Hematopoietic multipotent progenitor cell (in vitro differentiated cells): Measurements from ENCODE around the gene MR1. TPM values are rescaled to one million over a fixed set of nuclear protein-coding genes. Genes with fewer than 3 reads are reported as not detected.

Experiments
- DNase-seq, 3 donors: peaks; one replicate each; pipeline ENCODE4 v3.0.0-alpha.2; 2011 to 2015; ENCODE audit warnings: low read depth in 2 of 3, low spot score in 2 of 3
- total RNA-seq: library from RNA; depleted of rRNA; stranded (reverse); fragments of >200 nt; gene quantifications from one replicate; pipeline ENCODE4 v1.2.3, GENCODE V29; 2012

MR1 gene
- total RNA-seq, 1 donor: 15.1 TPM

DNA sequence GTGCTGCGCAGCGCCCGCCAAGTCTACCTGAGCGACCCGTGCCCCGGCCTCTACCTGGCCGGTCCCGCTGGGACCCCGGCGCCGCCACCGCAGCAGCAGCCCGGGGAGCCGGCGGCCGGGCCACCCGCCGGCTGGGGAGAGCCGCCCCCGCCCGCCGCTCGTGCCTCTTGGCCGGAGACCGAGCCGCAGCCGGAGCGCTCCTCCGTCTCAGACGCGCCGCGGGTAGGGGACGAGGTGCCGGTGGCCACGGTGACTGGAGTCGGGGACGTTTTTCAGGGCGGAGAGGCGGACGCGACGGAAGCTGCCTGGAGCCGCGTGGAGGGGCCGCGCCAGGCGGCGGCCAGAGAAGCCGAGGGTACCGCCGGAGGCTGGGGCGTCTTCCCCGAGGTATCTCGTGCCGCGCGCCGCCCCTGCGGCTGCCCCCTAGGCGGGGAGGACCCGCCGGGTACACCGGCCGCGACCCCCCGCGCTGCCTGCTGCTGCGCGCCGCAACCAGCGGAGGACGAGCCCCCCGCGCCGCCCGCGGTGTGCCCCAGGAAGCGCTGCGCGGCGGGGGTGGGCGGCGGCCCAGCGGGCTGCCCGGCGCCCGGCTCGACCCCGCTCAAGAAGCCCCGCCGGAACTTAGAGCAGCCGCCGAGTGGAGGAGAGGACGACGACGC is 55.4 kb downstream of the MR1 start:
- DNase-seq: no peak

DNA sequence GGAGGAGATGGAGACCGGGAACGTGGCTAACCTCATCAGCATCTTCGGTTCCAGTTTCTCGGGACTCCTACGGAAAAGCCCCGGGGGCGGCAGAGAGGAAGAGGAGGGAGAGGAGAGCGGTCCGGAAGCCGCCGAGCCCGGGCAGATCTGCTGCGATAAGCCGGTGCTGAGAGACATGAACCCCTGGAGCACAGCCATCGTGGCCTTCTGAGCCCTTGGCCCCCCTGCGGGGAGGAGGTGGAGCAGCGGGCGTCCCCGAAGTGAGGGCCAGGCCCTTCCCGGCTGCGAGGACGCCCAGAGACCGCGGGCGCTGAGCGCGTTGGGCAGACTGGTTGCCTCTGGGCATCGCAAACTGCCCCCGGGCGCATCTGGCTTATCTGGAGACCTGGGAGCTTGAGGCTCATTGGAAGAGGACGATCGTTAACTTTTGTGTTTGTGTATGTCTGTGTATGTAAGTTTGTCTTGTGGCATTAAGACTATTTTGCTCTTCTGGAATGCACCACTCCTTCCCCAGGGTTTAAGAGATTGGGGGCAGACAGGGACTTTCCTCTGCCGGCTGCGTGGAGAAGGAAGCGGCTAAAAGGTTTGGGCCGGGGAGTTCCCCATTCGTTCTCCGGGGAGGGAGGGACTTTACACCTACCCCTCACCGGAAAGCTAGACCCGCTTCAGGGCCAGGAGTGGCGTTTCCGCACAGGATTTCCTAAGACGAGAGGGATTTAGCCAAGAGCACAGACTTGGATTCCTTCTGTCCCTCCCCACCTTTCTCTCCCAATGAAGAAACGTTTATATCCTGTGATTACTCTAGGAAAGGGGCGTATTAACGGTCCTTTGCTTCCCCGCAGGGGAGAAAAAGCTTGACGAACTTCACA is 56.1 kb downstream of the MR1 start:
- DNase-seq: peak; percentile 70 to 85 (median 77)

DNA sequence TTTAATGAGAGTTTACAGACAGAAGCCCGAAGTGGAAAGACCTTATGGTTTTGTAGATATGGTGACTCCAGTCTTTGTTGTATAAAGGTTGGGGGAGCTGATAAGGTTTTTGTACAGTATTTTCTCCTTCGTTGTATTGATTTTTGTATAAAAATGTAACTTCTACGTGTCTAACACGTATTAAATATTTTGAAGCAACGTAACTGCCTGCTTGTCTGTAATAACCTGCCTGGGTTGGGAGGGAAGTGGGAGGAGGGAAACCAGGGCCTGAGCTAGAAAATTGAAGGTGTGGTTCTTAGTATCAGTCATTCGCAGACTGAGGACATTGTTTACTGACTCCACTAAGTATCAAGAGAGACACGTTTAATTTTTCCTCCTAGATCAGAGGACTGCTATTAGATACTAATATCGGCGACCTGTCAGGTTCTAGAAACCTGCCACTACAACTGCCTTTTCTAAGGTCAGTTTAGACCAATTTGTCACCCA is 56.9 kb downstream of the MR1 start:
- peak in 1 of 3 donors; percentile 60 for DNase-seq

DNA sequence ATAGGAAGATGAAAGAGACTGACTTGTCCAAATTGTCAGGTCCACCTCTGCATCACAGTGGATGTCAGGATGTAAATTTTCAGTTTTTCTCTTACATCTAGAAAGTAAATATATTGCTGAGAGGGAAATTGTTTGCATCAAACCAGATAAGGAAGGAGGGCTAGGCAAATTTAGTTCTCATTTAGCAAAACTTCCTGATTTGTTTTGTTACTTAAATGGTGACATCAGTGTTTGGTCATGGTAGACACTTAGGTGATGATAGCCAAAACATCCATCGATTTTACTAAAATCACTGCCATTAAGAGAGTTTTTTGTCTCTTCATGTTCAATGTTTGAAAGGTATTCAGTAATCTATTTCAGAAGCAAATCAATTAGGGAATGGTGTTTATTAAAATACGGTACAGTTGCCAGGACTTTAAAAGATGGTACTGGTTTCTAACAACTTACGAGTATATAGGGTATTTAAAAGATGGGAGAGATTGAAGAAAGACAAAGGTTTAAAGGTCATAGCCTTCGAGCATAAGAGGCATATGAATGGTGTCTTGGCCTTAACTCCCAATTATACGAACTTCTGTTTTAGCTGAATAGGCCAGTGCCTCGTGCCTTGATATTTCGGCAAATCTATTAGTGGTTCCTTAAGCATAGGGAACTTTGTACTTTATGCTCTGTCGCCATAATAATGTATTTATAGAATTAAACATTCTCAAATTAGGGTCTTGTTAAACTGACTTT is 57.7 kb downstream of the MR1 start:
- DNase-seq: no peak

DNA sequence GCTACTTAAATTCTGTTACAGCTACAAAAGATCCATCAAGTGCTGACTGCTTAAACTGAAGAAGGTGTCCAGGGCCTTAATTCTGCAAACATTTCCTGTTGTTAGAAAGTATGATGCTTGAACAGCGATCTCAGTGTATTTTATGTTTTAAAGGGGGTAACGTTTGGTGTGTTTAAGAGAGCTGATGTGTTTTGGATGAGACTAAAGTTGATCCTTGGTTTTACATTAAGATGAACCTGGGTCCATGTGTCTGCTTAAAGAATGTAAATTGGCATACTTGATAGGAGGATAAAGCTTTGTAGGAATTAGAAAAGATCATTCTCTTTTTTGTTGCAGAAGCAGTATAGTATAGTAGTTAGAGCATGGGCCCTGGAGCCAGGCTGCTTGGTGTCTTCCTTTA is 58.3 kb downstream of the MR1 start:
- DNase-seq: no peak

DNA sequence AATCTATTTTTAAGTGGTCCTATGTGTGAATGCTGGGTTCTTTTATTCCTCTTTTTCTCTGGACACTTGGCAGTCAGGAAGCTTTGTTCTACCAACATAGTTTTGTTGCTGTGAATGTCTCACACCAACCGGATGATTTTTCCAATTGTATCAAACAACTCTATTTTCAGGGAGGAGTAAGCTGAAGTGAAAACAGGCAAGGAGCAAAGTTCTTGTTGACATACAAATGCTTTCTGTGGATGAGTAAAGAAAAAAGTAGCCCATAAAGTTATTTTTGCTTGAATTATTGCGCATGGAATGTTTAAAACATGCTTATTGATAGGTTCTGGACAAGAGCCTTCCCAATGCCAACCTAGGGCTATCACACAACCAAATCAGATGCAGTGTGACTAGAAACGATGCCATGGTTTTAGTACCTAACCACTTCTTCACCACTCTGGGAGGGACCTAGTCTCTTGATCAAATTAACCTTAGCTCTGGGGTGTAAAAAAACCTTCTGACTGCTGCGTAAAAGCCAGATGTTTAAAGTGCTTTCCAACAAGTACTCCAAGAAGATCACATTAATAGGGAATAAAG is 59.2 kb downstream of the MR1 start:
- DNase-seq: no peak

DNA sequence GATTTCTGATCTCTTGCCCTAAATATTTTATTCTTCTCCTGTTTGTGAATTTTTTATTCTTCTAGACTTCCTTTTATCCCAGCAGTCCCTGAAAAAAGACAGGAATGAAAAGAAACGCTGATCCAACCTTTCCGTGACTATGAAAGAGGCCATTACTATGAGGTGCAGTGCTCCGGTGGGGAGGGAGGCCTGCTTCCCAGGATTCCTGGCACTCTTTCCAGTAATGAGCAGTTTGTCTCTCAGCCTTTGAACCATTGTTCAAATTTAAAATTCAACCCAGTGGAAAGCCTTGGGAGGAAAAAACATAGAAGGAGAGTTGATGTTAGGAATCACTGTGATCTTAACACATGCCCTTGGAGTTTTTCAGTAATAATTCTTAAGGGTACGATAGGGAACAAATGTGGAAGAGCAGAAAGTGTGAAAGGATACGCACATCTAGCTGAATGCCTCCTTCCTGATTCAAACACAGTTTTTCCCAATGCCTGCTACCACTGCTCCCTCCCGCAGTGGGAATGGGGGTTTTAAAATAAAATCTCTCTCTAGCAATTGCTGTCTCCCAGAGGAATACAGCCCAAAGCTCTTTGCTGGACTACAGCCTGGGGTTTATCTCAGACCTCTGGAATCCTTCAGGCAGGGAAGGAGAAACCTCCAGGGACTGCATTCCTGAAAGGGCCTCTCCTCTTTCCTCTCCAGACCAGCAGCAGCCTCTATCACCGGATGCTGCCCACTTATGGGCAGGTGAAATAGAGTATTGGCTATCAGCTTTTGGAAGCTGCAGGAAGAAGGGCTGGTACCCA is 60.8 kb downstream of the MR1 start:
- no peak for DNase-seq

DNA sequence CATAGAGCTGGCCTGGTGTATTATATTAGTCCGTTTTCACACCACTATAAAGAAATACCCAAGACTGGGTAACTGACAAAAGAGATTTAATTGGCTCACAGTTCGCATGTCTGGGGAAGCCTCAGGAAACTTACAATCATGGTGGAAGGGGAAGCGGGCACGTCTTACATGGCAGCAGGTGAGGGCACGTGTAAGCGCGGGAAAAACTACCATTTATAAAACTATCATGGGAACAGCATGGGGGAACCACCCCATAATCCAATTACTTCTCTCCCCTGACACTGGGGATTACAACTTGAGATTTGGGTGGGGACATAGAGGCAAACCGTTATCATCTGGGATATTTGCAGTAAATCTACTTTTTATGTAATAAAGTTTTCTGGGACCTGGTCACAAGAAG is 61.5 kb downstream of the MR1 start:
- DNase-seq: no peak

DNA sequence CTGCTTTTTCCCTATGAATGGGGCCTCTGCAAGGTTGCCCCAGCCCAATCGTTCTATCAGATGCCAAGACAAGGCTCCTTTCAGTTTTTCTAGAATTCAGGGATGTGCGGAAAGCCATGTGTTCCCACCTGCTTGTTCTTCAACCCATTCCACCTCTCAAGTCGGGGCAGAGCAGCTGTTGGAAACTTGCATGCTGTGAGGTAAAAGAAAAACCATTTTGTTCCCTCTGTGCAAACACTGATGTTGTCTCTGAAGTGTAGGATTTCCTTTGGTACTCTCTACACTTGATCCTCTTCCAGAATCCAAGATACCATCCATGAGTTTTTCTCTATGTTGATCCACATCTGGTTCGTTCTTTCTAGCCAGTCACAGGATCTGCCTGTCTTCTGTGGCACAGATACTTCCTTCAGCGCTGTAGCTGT is 62.0 kb downstream of the MR1 start:
- DNase-seq: no peak

DNA sequence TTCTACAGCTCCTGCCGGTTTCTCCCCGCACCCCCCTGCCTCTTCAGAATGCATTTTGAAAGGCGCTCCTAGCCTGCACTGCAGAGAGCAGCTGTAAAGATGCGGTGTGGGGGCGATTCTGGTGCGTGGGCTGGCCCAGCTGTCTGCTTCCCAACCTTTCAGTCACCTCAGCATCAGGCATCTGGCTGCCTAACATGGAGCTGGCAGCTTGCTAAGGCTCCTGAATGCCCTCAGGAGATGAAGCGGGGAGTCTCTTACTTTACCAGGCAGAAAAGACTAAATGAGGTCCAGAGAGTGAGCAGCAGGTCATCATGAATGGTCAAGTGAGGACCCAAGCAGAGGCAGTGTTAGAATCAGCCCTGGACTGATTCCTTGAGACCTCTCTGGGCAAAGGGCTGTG is 63.5 kb downstream of the MR1 start:
- no peak for DNase-seq

DNA sequence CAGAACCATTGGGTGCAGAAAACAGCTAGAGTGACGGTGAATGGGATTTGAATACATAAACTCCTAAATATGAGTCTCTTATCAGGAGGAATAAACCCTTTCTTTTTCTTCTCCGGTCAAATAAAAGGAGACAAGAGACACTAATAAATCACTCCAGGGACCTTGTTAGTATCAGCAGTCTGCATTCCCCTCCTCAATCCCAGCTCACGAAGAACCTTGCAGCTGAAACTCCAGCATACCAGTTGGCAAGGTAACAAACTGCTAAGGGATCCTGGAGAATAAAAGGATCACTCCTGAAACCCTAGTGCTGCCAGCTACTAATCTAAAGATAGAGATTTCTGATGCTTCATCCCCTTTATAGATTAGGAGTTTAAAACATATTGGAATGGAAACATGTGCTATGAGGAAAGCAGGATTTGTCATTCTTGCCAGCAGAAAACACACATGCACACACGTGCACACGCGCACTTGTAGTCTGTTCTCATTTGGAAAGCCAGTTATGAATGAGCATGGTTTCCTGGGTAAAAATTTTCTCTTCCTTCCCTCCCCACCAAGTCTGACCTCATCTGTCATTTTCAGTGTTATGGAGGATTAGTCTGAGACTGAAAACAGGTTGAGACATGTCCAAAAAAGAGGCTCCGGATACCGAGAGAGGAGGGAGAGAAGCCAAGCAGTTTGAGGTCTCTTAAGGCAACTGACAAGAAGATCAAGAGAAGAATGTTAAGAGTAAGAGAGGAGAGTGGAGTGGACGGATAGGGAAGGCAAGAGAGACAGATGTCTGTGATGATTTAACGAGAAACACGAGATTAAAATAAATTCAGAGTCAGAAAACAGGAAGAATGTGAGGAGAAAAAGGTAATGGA is 65.6 kb downstream of the MR1 start:
- DNase-seq: peak in 1 of 3 donors; percentile 40

DNA sequence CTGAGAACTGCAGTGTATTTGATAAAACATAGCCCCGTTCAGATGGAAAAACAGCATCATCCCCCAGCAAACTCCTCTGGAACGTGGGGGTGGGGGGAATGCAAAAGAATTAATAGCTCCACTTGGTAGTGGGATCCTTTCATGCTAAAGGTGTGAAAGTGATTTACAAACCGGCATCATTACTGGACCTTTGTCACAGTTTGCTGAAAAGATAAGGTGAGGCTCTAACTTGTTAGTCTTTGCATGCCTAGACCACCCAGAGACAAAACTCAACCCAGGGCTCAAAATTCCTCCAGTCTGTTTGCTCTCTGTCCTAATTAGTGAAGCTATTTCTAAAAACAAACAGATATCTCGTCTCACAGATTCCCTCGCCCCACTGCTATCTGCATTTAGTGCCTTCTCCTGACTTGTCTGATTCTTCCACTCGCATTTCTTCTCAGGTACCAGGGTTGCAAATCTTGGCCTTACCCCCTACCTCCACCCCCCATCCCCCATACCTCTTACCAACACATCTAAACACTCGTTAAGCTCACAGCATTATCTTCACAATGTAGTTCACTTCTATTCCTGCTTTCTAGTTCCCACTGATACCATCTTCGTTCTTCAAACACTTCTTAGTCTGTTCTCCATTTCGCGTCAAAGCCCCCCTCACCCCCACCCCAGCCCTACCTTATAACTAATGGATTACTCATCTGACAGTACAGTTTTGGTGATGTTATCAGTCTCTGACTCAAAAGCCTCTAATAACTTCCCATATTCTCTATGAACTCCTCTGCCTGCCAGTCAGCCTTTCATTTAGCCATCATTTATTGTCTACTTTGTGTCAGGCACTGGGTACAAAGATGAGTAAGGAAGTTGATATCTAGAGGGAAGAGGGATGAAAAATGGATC is 66.5 kb downstream of the MR1 start:
- DNase-seq: peak in 2 of 3 donors; percentile 29 to 30

DNA sequence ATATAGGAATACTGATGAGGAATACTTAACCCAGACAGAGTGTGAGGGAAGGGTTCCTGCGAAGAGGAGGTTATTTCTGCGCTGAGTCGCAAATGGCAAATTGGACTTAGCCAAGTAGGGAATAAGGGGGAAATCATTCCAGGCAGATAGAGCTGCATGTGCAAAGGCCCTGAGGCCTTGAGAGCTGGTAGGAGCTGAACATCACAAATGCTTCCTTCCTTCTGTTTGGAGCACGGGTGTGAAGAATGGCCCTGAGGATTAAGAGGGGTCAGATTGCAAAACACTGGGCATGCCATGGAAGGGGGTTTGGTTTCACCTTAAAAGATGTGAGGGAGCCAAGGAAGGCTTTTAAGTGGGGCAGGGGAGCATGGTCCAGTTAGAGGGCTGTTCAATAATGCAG is 67.2 kb downstream of the MR1 start:
- DNase-seq: no peak

DNA sequence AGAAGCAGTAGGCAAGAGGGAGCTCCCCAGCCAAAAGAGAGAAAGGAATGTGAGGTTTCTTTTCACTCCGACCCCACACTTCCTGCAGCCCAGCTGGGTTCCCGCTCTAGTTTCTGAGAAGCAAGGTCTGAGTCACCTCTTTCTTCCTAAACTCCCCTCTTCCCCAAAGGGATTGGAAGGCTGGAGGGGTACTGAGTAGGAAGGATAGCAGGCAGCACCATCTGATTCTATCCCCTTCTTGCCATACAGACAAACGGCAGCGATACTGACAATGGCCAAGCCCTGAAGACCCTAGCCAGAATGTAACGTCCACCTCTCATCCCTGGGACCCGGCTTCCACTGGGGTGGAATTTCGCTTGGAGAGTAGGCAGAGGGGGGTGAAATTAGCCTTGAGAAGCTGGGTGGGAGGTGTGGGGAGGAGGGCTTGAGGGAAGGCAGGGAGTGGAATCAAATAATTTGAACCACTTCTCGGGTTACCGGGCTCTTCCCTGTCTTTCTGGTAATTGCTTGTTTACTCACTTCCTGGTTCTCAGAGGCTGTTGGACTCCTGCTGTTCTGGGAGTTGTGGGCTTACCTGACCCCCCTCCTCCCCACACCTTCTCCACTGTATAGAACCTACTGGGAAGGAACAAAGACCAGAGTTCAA is 67.9 kb downstream of the MR1 start:
- no peak for DNase-seq

DNA sequence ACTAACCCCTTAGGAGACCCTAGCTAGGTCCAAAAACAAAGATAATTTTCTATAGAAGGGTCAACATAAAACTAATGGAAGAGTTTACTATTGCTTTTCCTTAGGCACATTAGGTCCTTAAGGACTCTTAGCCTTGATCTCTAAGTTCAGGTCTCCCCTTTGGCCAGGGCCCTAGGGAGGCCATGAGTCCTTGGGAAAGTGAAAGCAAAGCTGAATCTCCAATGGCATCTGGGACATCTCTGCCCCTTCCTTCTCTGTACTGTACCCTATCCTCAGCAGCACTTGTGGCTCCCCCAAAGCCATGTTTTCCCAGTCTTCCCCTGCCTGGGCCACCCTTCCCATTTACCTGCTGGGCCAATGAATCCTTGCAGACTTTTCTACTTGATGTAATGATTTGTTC is 69.1 kb downstream of the MR1 start:
- no peak for DNase-seq

DNA sequence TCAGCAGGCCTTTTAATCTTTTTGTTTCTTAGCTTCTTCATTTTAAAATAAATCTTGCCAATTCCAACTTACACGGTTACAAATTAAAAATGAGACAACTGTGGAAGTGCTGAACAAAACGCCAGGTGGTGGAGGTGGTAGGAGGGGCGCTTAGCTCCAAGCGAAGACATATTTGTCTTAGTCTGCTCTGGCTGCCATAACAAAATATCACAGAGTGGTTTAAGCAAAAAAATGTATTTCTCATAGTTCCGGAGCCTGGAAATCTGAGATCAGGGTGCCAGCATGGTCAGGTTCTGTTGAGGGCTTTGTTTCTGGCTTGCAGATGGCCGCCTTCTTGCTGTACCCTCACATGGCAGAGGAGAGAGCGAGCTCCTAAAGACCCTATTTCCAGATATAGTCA is 69.6 kb downstream of the MR1 start:
- no peak for DNase-seq

DNA sequence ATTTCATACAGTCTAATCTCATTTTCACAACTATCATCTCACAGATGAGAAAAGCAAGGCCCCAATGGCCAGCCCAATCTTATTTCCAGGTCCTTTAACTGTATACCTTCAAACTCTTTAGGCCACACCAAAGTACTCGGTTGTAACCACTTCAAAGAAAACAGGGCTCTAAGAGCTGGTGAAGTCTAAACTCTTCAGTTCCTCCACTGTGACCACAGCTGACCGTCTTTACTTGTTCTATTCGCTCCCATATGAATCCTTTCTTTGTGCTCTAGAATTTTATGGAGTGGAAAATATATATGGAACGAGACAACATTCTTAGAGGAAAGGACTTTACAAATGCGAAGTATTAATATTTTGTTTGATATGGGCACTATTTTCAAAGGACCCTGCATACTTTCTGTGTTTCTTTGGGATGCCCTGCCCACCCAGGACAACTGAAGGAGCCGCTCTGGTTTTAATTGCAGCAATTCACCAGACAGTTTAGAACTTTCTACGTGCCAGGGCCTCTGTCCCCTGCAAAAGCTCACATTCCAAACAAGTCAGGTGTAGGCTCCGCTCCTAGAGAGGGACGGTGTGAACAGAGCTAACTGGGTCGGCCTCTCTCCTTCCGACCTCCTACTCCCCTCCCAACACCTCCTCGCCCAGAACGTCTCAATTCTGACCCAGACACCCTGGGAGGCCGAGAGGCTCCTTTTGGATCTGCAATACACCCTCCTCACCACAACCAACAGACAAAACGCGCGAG is 70.4 kb downstream of the MR1 start:
- DNase-seq: no peak
